ENCODE measurements around the gene RAI14.

- TF ChIP-seq POLR2A (IDR thresholded peaks at IDR 0.05) (no peak), CTCF (IDR thresholded peaks at IDR 0.05 in 4 of 5, conservative IDR thresholded peaks at IDR 0.05 in 1 of 5) (no peak)
These were observed 192.1 kb downstream of the RAI14 start for GRCh38 chr5:34848230-34848629.
